Activated T-cell treated with anti-CD3 and anti-CD28 coated beads for 4 hours (primary cell): Measurements from ENCODE around the gene SERPINE2.
A peak's percentile ranks its signal among the peaks of the same experiment; 100 is the strongest.

ENCODE experiments used
- DNase-seq: peaks from one replicate; pipeline ENCODE4 v3.0.0-alpha.2; 2020

The SERPINE2 gene, protein sequence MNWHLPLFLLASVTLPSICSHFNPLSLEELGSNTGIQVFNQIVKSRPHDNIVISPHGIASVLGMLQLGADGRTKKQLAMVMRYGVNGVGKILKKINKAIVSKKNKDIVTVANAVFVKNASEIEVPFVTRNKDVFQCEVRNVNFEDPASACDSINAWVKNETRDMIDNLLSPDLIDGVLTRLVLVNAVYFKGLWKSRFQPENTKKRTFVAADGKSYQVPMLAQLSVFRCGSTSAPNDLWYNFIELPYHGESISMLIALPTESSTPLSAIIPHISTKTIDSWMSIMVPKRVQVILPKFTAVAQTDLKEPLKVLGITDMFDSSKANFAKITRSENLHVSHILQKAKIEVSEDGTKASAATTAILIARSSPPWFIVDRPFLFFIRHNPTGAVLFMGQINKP

DNA sequence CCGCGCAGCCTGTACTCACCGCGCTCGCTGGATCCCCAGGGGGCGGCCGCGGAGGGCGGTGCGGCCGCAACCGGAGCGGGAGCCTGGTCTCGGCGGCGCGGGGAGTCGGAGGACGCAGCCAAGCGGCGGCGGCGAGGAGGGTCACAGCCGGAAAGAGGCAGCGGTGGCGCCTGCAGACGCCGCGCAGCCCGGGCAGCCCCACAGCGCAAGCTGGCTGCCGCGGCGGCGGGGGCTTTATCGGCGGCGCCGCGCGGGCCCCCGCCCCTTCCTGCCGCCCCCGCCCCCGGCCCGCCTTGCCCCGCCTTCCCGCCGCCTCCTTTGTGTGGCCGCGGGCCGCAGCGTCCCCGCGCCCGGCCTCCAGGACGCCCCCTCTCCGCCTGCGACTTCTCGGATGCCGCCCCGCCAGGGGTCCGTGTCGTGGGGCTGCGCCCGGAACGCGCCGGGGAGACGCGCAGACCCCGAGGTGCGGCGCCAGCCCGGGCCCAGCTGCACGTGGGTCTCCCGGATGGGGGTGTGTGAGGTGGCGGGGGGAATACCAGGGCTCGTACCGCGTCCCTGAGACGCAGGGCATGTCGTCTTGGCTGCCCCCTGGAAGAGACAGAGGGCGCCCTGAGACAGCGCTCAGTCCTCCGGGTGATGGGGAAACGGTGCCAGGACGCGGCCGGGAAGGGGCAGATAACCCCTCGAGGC lies at the start of gene SERPINE2:
Gene SERPINE2 (minus strand): TSS at position 207 of the 690 bp plus-strand sequence. CDS start 37,386 bp downstream, outside the sequence.
- DNase-seq: peak; percentile 51

DNA sequence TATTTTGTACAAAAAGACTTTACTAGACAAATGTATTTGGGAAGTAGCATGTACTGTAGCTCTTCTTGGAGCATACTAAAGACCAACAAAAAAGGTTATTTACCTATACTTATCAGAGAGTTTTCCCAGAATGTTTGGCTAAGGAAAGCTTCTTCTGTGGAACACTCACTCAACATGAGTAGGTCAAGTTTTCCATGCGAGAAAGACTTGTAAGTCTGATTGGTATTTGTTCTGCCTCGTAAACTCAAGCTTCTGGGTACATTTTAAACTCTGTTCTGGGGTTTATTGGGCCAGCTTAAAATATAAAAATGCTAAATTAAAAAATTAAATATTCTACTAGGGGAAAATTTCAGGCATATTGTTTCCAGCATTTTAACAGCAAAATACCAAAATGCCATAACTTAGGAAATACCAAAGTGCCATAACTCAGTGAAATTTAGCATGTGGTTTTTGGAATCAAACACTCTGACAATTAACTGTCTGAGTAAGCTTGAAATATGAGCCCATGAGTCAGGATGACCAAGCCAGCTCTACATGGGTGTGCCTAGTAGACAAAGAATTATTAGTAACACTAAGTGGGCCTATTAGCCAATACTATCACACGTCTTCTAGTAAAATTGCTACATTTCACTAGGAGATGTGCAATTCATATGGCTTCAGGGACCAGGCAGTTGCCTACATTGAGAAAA lies 47.3 kb upstream of the SERPINE2 start:
- no peak for DNase-seq

DNA sequence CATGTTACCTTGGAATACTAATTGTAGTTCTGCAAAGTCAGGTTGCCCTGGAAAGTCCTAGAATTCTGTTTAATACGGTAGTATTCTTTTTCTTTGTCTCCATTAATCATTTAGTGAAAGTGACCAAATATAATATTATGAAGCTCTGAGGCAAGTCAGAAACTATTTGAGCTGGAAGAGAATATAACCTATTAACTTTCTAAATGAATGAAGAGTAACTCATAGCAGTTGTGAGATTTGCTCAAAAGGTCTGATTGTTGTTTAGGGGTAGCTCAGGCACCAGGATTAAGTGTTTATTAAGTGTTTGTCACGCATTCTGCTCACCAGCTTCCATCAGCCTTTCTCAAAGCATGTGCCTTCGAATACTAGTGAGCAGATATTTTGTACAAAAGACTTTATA lies 46.7 kb upstream of the SERPINE2 start:
- DNase-seq: no peak

DNA sequence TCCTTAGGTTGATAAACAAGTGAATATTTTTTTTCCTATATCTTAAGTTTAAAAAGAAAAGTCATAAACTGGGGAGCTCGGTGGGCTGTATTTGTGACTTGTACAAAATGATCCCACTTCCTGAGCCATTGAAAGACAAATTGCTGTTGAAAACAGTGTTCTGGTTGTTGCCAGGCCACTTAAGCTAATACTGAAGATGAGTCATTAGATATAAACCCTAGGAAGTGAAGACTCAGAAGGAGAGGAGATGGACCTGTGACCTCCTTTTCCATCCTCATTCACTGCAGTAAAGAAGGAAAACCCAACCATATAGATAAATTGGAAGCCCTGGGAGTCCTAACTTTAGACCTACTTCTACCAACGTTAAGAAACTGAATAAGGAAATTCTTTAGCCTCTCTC lies 46.2 kb upstream of the SERPINE2 start:
- no peak for DNase-seq

DNA sequence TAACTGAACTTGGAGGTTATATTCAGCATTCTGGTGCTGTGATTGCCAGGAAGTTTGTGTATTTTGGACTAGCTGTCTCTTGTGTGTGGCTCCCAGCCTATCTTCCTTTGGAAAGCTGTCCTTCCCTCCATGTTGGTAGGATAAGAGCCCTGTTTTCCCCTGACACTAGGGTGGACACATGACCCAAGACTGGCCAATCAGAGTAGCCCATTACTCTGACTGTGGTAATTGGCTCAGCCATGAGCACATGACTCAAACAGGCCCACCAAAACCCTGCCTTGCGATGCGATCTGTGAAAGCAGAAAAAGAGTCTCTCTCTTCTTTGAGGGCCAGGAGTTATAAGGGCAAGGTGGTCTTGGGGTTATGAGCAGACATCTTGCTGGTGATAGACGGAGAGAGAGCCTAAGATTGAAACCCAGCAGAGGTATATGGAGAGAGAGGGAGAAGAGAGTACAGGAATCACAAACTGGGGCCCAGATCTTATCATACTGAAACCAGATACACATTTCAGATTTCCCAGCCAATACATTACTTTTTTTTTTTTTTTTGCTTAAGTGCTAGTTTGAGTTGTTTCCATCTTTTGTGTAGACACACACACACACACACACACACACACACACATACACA lies 45.3 kb upstream of the SERPINE2 start:
- no peak for DNase-seq

DNA sequence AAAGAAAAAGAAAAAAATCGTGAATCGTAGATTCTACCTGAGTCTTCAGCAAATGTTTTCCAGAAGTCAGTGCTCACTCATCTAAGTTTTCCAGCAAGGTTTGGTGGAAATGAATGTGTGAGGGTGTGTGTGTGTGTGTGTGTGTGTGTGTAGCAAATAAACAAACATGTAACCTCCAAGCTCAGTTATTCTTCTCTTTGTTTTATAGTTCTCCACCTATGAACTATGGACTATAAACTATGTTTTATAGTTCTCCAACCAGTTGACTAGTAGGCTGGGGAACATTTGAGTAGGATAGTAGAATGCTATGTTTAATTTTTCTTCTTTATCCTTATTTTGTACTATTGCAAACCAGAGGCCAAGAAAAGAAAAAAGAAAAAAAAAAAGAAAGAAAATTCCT lies 44.6 kb upstream of the SERPINE2 start:
- DNase-seq: no peak

DNA sequence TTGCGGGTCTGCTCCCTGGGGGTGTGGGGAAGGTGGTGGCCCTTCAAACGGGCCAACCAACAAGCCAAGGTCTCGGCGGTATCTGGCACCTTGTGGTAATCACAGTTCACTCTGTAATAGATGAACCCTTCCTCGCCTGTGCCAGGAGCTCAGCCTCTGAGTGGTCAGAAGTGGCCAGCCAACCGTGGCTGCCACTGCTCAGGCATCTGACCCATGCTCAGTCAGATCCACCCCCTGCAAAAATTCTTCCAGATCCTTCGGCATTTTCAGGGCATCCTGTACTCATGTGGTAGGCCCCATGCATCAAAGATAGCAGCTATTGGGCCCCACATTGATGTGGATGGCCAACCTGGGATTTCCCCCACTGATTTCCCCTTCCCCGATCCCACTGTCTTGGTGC lies 39.6 kb upstream of the SERPINE2 start:
- DNase-seq: no peak

DNA sequence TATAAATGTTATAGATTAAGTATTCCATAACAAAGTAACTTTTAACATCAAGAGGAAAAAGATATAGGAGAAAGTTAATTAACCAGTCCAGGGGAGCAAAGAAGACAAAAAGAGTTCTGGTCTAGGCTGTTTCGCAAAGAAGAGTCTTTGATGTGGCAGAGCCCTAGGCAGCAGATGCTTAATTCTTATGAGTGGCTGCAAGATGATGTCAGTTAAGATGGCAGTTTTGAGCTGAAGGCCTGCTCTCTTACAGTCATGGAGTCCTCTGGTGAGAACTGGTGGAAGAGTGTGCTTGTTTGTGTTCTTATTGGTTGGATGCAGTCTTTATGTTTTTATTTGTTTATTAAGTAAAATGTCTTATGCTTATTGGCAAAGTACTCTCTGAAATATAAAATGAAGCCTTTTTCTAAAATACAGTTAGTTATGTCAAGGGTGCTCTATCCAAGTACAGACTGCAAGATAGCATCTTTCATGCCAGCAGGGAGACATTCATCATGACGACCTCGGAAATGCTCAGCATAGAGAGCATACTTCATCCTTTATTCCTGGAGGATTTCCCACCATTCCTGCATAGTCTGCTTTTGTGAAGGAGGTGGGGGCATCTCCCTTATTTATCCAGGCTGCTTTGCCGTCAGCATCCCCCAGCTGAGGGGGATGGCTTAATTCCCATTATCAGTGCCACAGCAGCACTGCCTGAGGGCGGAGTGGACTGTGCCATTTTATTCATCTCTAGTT lies 38.9 kb upstream of the SERPINE2 start:
- DNase-seq: no peak

DNA sequence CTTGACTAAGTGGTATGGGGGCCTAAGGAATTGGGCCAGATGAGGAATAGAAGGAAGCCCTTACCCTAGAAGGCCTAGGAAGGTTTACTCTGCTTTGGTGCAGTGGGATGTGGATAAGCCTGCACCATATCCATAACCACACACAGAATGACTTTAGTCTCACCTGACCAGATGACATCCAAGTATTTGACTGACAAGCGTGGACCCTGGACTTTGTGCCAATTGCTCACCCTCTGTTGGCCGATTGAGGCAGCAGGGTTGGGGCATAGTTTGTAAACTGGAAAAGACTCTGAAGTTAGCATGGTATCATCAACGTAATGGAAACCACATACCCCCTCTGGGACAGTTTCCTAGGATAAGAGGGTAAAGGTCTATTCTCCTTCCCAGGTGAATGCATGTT lies 36.5 kb upstream of the SERPINE2 start:
- DNase-seq: no peak

DNA sequence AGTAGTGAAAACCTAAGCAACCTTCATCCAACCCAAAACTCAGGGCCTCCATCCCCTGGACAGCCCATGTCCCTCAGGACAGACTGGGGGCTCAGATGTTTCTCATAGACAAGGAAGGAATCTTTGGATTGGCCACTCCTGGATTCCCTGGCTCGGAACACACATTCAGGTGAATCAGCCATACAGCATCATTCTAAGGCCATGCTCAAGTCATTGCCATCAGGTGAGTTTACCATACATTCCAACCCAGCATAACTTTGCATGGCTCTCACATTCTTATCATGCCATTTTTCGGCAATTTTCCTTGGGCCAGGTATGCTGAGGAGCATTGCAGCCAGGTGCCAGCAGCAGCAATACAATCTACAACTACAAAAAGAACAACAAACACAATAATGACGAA lies 34.6 kb upstream of the SERPINE2 start:
- DNase-seq: no peak

DNA sequence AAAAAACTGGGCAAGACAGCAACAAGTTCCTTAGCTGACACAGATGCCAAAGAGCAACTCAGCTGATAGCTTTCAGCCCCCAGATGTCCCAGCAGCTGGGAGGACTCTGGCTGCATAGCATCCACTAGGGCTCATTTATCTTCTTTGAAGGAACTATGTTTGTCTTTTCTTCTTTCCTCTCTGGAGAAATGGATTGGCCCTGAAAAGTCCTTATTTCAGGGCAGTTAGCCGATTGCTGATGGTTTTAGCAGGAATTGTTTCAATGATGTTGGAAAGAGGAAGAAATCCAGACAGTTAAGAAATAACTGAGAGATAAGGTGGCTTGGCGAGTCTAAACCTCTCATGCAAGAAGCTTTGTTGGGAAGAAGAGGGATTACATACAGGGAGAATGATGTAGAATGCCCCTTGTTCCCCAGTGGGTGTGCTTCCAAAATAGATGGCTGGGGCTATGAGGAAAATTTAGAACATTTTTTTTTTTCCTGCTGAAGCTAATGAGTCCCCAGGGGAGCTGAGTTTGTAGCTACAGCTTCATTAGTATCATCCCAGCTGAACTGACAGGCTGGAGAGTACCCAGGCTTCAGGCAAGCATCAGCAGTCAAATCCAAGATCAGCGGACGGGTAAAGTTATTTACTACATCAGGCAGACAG lies 33.6 kb upstream of the SERPINE2 start:
- no peak for DNase-seq

DNA sequence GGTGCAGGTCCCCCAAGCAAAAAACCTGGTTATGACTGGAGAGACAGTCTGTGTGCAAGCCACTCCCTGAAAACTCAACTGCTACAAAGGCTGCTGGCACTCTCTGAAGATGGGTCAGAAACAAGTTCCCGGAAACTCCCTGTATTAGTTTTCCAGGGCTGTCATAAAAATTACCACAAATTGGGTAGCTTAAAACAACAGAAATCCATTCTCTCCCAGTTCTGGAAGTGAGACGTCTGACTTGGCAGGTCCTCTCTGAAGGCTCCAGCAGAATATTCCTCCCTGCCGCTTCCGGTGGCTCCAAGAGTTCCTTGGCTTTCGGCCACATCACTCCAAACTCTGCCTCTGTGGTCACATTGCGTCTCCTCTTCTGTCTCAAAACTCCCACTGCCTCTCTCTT lies 30.1 kb upstream of the SERPINE2 start:
- no peak for DNase-seq

DNA sequence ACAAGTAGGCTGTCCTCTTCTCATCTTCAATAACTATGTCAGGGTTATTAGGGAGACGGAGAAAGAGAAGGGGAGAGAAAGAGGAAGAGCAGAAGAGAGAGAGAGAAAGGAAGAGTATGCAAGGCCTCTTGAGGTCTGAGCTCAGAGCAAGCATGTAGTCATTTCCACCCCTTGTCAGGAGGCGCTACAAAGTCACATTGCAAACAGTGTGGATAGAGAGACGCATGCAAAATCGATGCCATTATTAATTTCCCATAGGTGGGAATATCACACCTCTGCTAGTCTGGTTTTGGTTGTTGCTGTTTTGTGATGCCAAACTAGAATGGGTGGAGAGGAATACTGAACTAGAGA lies 24.2 kb upstream of the SERPINE2 start:
- no peak for DNase-seq

DNA sequence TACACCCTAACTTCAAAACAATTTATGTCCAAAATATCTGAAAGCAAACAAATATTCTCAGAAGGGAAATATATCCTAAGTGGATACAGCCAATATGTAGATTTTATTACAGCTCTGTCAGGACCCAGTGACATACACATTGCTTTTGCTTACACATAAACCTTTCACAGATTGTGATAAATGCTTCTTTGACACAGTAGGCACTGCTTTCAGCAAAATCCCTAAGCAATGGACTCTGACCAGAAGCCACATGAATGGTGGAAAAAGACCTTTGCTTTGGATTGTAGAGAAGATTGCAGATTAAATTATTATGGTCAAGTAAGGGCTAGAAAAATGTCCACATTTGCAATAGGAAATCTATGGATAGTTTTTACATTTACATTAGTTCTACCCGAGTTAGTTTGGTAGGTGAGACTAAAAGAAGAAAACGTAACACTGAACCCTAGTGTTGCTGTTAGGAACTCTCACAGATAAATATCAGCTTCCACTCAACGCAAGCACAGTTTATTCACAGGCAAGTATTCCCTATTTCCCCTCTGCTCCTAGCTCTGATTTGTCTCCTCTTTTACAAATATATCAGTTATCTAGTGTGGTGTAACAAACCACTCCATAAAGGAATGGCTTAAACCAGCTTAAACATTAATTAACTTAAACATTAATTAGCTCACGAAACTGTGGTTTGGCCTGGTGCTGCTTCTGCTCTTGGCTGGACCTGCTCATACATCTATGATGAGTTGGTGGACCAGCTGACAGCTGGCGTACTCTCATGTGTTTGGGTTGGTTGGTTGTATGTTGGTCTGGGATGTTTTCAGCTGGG lies 23.6 kb upstream of the SERPINE2 start:
- DNase-seq: no peak

DNA sequence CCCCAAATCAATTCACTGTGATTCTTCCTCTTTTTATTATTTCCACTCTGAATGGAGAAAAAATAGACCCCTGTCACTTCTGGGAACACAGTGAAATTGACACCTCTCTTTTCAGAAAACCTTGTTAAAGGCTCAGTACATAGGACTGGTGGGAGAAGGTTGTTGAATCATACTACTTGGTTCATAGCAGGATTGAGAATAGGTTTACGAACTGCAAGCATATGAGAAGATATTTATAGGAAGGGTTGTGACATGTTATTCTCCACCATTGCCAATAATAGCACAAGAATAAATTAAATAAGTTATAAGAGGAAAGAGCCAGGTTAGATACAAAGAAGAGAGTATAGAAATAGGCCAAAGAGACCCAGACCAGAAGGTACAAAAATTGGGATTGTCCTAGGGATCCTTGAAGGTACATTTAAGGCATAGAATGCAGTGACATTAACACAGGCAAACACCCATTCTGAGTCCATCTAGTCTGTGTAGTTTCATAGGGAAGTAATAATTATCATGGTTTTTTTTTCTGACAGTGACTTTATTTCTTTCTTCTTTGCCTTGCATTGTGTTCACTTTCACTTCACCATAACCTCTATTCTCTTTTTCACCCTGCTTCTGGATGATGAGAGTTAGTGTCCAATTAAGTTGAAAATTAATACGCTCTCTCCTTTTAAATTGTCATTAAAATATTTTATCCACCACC lies 21.8 kb upstream of the SERPINE2 start:
- no peak for DNase-seq

DNA sequence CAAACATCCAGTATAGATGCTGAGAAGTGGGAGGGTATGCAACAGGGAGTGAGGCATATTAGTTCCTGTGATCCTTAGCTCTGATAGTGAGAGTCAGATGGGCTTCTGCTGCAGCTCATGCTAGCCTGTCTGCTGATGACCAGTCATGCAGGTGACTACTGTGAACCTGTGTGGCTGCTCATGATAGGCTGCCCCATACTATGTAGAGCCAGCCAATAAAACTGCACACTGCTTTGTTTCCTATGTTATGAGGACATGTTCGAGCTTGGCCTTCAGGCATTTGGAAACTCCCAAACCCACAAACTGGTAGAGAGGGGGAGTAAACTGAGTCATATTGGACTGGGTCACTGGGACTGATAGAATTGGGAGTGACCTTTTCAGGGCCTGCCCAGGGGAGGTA lies 20.1 kb upstream of the SERPINE2 start:
- DNase-seq: no peak

DNA sequence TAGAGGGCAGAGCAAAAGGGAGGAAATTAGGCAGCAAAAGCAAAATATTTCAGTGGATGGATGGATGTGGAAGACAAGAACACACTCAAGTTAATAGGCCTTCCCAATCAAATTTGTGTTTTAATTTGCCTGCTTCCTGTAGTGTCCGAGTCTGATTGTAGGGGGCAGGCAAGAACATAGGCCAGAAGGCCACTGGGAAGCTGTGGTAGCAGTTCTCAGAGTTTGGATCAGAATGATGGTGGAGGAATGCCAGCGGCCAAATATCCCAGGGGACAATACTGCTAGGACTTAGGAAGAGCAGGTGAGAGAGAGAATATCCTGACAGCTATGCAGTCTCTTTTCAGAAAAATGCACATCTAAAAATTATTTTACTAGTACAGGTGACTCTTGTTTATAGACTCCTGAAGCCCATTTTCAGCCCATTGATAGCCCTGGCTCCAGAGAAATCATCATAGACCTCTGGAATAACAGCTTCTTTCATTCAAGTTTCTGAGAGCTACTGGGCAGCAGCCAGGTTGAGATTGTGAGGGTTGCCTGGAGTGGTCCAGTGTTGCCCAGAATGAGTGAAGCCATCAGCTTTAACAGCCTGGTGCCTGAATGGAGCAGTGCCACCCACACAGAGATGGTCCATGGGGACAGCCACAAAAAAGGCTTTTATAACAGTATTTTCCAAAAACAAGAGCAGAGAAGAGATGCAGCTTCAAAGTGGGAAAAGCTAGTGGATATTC lies 19.1 kb upstream of the SERPINE2 start:
- no peak for DNase-seq

DNA sequence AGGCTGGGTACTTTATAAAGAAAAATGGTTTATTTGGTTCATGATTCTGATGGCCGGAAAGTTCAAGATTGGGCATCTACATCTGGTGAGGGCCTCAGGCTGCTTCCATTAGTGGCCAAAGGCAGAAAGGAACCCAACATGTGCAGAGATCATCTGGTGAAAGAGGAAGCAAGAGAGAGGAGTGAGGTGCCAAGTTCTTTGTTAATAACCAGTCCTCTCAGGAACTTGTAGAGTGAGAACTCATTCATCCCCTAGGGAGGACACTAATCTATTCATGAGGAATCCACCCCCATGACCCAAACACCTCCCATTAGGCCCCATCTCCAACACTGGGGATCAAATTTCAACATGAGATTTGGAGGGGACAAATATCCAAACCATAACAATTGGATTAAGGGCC lies 17.8 kb upstream of the SERPINE2 start:
- no peak for DNase-seq

DNA sequence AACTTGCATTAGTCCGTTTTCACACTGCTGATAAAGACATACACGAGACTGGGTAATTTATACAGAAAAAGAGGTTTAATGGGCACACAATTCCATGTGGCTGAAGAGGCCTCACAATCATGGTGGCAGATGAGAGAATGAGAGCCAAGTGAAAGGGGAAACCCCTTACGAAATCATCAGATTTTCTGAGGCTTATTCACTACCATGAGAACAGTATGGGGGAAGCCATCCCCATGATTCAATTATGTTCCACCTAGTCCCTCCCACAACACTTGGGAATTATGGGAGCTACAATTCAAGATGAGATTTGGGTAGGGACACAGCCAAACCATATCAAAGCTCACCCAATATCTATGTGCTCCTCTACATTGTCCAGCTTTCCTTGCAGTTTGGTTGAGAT lies 16.0 kb upstream of the SERPINE2 start:
- DNase-seq: no peak

DNA sequence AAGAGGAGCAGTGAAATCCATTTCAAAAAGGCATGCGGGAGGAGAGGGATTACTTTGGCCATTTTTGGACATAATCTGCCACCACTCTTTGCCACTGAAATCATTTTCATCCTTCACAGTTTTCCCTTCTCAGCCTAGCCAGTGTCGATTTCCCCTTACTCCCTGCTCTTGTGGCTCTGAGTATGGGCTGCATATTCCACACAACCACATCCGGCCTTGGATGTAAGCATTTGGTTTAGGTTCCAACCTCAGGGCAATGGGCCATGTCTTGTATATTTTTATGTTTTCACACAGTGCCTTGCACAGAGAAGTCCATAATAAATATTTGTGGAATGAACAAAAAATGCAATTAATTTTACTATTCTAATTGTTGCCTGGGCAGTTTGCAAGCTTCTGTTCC lies 7.7 kb upstream of the SERPINE2 start:
- no peak for DNase-seq
